IMR-90 (cell line): ENCODE data around the gene ACOT7. TPM values are rescaled to one million over a fixed set of nuclear protein-coding genes. Genes with fewer than 3 reads are reported as not detected.
A peak's percentile ranks its signal among the peaks of the same experiment; 100 is the strongest.

Experiments
- ATAC-seq: fragments of 200-7000 bp; cut with Tn5 transposase; 2 replicates; pipeline ENCODE4 v1.9.1; 2020; ENCODE audit warnings: low read depth, mild to moderate bottlenecking, moderate library complexity
- BruUV-seq: library from RNA; stranded (reverse); fragments of 400-500 nt; replicated peaks from 2 replicates; lab custom pipeline; 2021; lab: Mats Ljungman, UMichigan
- CTCF ChIA-PET: fragments of 300-600 bp; formaldehyde crosslinking; extraction: SDS; loops from one replicate; lab custom pipeline; 2021; ENCODE audit warnings: antibody characterized with exemption; lab: Yijun Ruan, JAX
- POLR2A ChIA-PET: fragments of 300-600 bp; sonication (Branson Sonifier 250); formaldehyde crosslinking; loops from one replicate; lab custom pipeline; 2022; ENCODE audit warnings: antibody characterized with exemption; ENCODE audit not compliant: unreplicated experiment; lab: Charles Lee
- DNase-seq: peaks from one replicate; pipeline ENCODE4 v3.0.0; 2013
- H2AFZ ChIP-seq: replicated peaks from 2 replicates; pipeline ENCODE3; 2013; ENCODE audit warnings: low read length, mild to moderate bottlenecking; ENCODE audit not compliant: poor library complexity
- H2AK5ac ChIP-seq: 2 replicates; pipeline ENCODE4 v1.6.1; 2013; ENCODE audit warnings: low read depth, low read length, inconsistent platforms
- H2AK9ac ChIP-seq: replicated peaks from 2 replicates; pipeline ENCODE3; 2013; ENCODE audit warnings: mild to moderate bottlenecking, low read depth, low read length, moderate library complexity; ENCODE audit not compliant: poor library complexity
- H2BK120ac ChIP-seq: 2 replicates; pipeline ENCODE4 v1.6.1; 2013; ENCODE audit warnings: low read depth, low read length, inconsistent platforms
- H2BK15ac ChIP-seq: 3 replicates; pipeline ENCODE4 v1.6.1; 2013; ENCODE audit warnings: low read depth, low read length, inconsistent platforms
- H2BK20ac ChIP-seq: 2 replicates; pipeline ENCODE4 v1.6.1; 2013; ENCODE audit warnings: low read depth, mild to moderate bottlenecking, inconsistent platforms, low read length, moderate library complexity
- H2BK5ac ChIP-seq: 2 replicates; pipeline ENCODE4 v1.6.1; 2013; ENCODE audit warnings: mild to moderate bottlenecking, low read depth, low read length, inconsistent platforms; ENCODE audit not compliant: poor library complexity, severe bottlenecking
- H3K14ac ChIP-seq: replicated peaks from 2 replicates; pipeline ENCODE4 v1.6.1; 2013; ENCODE audit warnings: low read depth, low read length, inconsistent platforms
- H3K18ac ChIP-seq: 2 replicates; pipeline ENCODE4 v1.6.1; 2013; ENCODE audit warnings: low read depth, low read length, control low read depth
- H3K23ac ChIP-seq: 2 replicates; pipeline ENCODE4 v1.6.1; 2013; ENCODE audit warnings: low read depth, low read length, inconsistent platforms
- H3K27ac ChIP-seq: 2 replicates; pipeline ENCODE4 v1.5.1; 2013; ENCODE audit warnings: mild to moderate bottlenecking, control low read depth, low read length; ENCODE audit not compliant: insufficient read depth
- H3K27me3 ChIP-seq: 2 replicates; pipeline ENCODE4 v1.6.1; 2013; ENCODE audit warnings: low read length; ENCODE audit not compliant: control insufficient read depth, insufficient read depth
- H3K36me3 ChIP-seq: 2 replicates; pipeline ENCODE4 v1.6.1; 2013; ENCODE audit warnings: low read length, mixed read lengths; ENCODE audit not compliant: control insufficient read depth, insufficient read depth
- H3K4ac ChIP-seq: 2 replicates; pipeline ENCODE4 v1.6.1; 2013; ENCODE audit warnings: low read depth, low read length, inconsistent platforms
- H3K4me1 ChIP-seq: 2 replicates; pipeline ENCODE4 v1.6.1; 2013; ENCODE audit warnings: low read length, mixed read lengths; ENCODE audit not compliant: control insufficient read depth, insufficient read depth
- H3K4me2 ChIP-seq: 2 replicates; pipeline ENCODE4 v1.6.1; 2013; ENCODE audit warnings: low read depth, mild to moderate bottlenecking, control low read depth, low read length, moderate library complexity
- H3K4me3 ChIP-seq: 2 replicates; pipeline ENCODE4 v1.5.1; 2013; ENCODE audit warnings: low read depth, mild to moderate bottlenecking, control low read depth, low read length, moderate library complexity; ENCODE audit not compliant: insufficient read depth
- H3K56ac ChIP-seq: 2 replicates; pipeline ENCODE4 v1.6.1; 2013; ENCODE audit warnings: low read length, inconsistent platforms; ENCODE audit not compliant: insufficient read depth; ENCODE audit errors: extremely low read depth
- H3K79me1 ChIP-seq, 2 experiments: 2 replicates each; pipeline ENCODE4 v1.6.1; 2013; ENCODE audit warnings: low read length in 2 of 2, inconsistent platforms in 1 of 2, low read depth in 1 of 2
- H3K9ac ChIP-seq: 2 replicates; pipeline ENCODE4 v1.6.1; 2013; ENCODE audit warnings: low read depth, low read length, control low read depth
- H3K9me1 ChIP-seq: 2 replicates; pipeline ENCODE4 v1.6.1; 2013; ENCODE audit warnings: low read length, inconsistent platforms; ENCODE audit not compliant: insufficient read depth
- H3K9me3 ChIP-seq: 2 replicates; pipeline ENCODE4 v1.6.1; 2013; ENCODE audit warnings: low read length; ENCODE audit not compliant: control insufficient read depth, insufficient read depth
- H4K20me1 ChIP-seq: 2 replicates; pipeline ENCODE4 v1.6.1; 2013; ENCODE audit warnings: low read length, inconsistent platforms; ENCODE audit not compliant: insufficient read depth
- H4K5ac ChIP-seq: 2 replicates; pipeline ENCODE4 v1.6.1; 2013; ENCODE audit warnings: mild to moderate bottlenecking, low read depth, low read length, control low read depth
- H4K8ac ChIP-seq, 2 experiments: 2 replicates each; pipeline ENCODE4 v1.6.1; 2013; ENCODE audit warnings: low read depth in 2 of 2, low read length in 2 of 2, control low read depth in 1 of 2, inconsistent platforms in 1 of 2
- H4K91ac ChIP-seq: 2 replicates; pipeline ENCODE4 v1.6.1; 2013; ENCODE audit warnings: low read depth, low read length, inconsistent platforms; ENCODE audit not compliant: insufficient read depth
- BHLHE40 ChIP-seq: fragments of 150-350 bp; IDR thresholded peaks from 2 replicates; pipeline ENCODE4 v1.6.1; 2016; ENCODE audit warnings: mild to moderate bottlenecking, low read depth, low read length
- CEBPB ChIP-seq: IDR thresholded peaks from 2 replicates; pipeline ENCODE4 v1.6.1; 2012; ENCODE audit warnings: low read depth, low read length, improper control_type of control experiment
- CHD1 ChIP-seq: IDR thresholded peaks from 2 replicates; pipeline ENCODE4 v1.6.1; 2012; ENCODE audit warnings: low read depth, low read length, improper control_type of control experiment
- CTCF ChIP-seq: conservative IDR thresholded peaks from 2 replicates; pipeline ENCODE4 v1.5.1; 2012; ENCODE audit warnings: mild to moderate bottlenecking, low read depth, low read length, improper control_type of control experiment
- FOS ChIP-seq: fragments of 150-350 bp; IDR thresholded peaks from 2 replicates; pipeline ENCODE4 v1.6.1; 2016; ENCODE audit warnings: low read depth, low read length
- MAFK ChIP-seq: IDR thresholded peaks from 2 replicates; pipeline ENCODE4 v1.6.1; 2012; ENCODE audit warnings: low read depth, low read length, improper control_type of control experiment
- MAZ ChIP-seq: IDR thresholded peaks from 2 replicates; pipeline ENCODE4 v1.6.1; 2012; ENCODE audit warnings: low read depth, mild to moderate bottlenecking, low read length, improper control_type of control experiment, moderate library complexity, borderline replicate concordance
- MXI1 ChIP-seq: IDR thresholded peaks from 2 replicates; pipeline ENCODE4 v1.6.1; 2012; ENCODE audit warnings: low read depth, mild to moderate bottlenecking, low read length, moderate library complexity, borderline replicate concordance
- NFE2L2 ChIP-seq: fragments of 150-350 bp; IDR thresholded peaks from 2 replicates; pipeline ENCODE4 v1.6.1; 2016; ENCODE audit warnings: low read depth, mild to moderate bottlenecking, low read length
- POLR2A ChIP-seq: IDR thresholded peaks from 2 replicates; pipeline ENCODE4 v1.6.1; 2012; ENCODE audit warnings: mild to moderate bottlenecking, low read depth, low read length
- RAD21 ChIP-seq: IDR thresholded peaks from 2 replicates; pipeline ENCODE4 v1.6.1; 2012; ENCODE audit warnings: low read length, improper control_type of control experiment
- RCOR1 ChIP-seq: IDR thresholded peaks from 2 replicates; pipeline ENCODE4 v1.6.1; 2012; ENCODE audit warnings: mild to moderate bottlenecking, low read length, improper control_type of control experiment; ENCODE audit not compliant: insufficient replicate concordance
- RFX5 ChIP-seq: IDR thresholded peaks from 2 replicates; pipeline ENCODE4 v1.8.0; 2012; ENCODE audit warnings: low read depth, mild to moderate bottlenecking, low read length, moderate library complexity
- SMC3 ChIP-seq: fragments of 150-350 bp; IDR thresholded peaks from 2 replicates; pipeline ENCODE4 v1.6.1; 2016; ENCODE audit warnings: low read depth, mild to moderate bottlenecking, antibody characterized with exemption, low read length, moderate library complexity
- WGBS, 2 experiments: methylation state at CpG; one replicate each; pipeline versions ENCODE4 v1.1.5 to v1.1.7; 2013; ENCODE audit warnings: missing lambda C conversion rate in 2 of 2; ENCODE audit not compliant: insufficient read length in 1 of 2; ENCODE audit errors: extremely low coverage in 2 of 2; 5-methylcytosine and 5-hydroxymethylcytosine counted together
- dilution Hi-C: fragments of 300-500 bp; cut with HindIII; formaldehyde crosslinking; loops from one replicate; pipeline ENCODE4 v1.14.3; 2018; ENCODE audit warnings: low sequenced_read_pairs; ENCODE audit not compliant: unreplicated experiment
- in situ Hi-C: fragments of 300-500 bp; cut with MboI; formaldehyde crosslinking; loops from 3 replicates; pipeline ENCODE4 v1.14.3; 2019; ENCODE audit warnings: low sequenced_read_pairs, inconsistent platforms, mixed read lengths
- intact Hi-C: fragments of 100-400 bp; cut with micrococcal nuclease; formaldehyde crosslinking; loops from 2 replicates; pipeline ENCODE4 v1.10.0; 2022
- polyA plus RNA-seq, 3 experiments: library from polyadenylated mRNA; depleted of rRNA; stranded (reverse); fragments of >200 nt; gene quantifications; 2 replicates each; pipeline ENCODE4 v1.2.3, GENCODE V29; 2012; ENCODE audit warnings: low replicate concordance in 1 of 3
- total RNA-seq: library from RNA; depleted of rRNA; stranded (reverse); fragments of >200 nt; gene quantifications from 2 replicates; pipeline ENCODE4 v1.2.3, GENCODE V29; 2012
- TF ChIP-seq, protein P1 (sequence below): fragments of 150-350 bp; IDR thresholded peaks from 2 replicates; pipeline ENCODE4 v1.6.1; 2016; ENCODE audit warnings: low read depth, mild to moderate bottlenecking, low read length, moderate library complexity, borderline replicate concordance

The ACOT7 gene
- total and polyA plus RNA-seq, 2 of the 4 experiments (the other 2 are of a cell fraction), result 51.6 to 242 TPM

DNA sequence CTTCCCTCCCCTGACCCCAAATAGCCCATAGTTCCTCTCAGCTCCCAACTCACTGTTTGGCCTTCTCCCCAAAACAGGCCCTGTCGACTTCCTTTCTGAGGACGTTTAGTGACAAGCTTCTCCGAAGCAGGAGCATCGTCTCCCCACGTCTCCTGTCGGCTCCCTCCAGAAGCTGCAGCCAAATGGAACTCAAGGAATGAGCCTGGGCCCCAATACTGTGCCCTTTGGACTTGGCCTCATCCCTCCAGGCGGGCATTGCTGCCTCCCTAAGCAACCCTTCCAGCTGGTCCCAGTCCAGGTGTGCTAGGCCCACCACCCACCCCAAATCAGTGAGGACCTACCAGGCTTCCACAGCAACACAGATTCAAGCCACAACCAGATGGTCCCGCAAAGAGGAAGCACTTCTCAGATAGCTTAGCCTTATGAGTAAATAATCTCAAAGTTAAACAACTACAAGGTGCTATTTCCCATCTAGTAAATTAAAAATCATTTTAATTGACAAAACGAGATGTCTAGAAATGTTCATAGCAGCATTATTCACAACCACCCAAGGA is 33.0 kb downstream of the ACOT7 start:
- H3K56ac ChIP-seq, result no peak overlapping the region
- no peak overlapping the region for H3K14ac ChIP-seq
- H3K79me1 ChIP-seq, result peaks cover 34 to 46% of the 10 kb centered on the region in 2 experiments
- peak overlapping the region; percentile 16 for H3K18ac ChIP-seq
- POLR2A ChIA-PET, result no interaction called here
- peak overlapping the region; percentile 71 for H2AFZ ChIP-seq
- no peak overlapping the region for H2BK120ac ChIP-seq
- dilution Hi-C loops (no loop called here), in situ Hi-C loops (loop anchor here (5.0 kb wide), 1 partner anchor 42 kb away; no protein-coding TSS in a partner anchor), intact Hi-C loops (loop anchor here (5.0 kb wide), 1 partner anchor 77 kb away; no protein-coding TSS in a partner anchor)
- H3K27ac ChIP-seq, result peak overlapping the region; percentile 38; the same call in 1 of the 2 replicates
- H3K9me1 ChIP-seq, result peaks cover 17% of the 10 kb centered on the region
- no peak for DNase-seq
- peak overlapping the region; percentile 39; the same call in 1 of the 3 replicates for H2BK15ac ChIP-seq
- 64% methylated on average over 3 of the region's 9 CpGs; no CpG with 5 or more reads in 1 of the 2 experiments for WGBS, 2 experiments
- H3K4me3 ChIP-seq, result no peak overlapping the region
- no peaks in the 10 kb centered on the region for H3K36me3 ChIP-seq
- peaks cover 6% of the 10 kb centered on the region; the same call in 1 of the 2 replicates for H4K20me1 ChIP-seq
- no peaks in the 10 kb centered on the region for H3K27me3 ChIP-seq
- peak overlapping the region; percentile 34 for H3K9ac ChIP-seq
- peak overlapping the region; percentile 71 for H2AK9ac ChIP-seq
- H2BK20ac ChIP-seq, result no peak overlapping the region
- H3K9me3 ChIP-seq, result no peaks in the 10 kb centered on the region
- no peak for ATAC-seq
- H3K4me2 ChIP-seq, result no peak overlapping the region
- H4K91ac ChIP-seq, result peak overlapping the region; percentile 43
- no peak overlapping the region for H3K23ac ChIP-seq
- peak overlapping the region; percentile 73; the same call in 1 of the 2 replicates for H2AK5ac ChIP-seq
- peaks cover 22% of the 10 kb centered on the region for H3K4me1 ChIP-seq
- H3K4ac ChIP-seq, result peak overlapping the region; percentile 70
- peak overlapping the region; percentile 22 for H2BK5ac ChIP-seq
- H4K5ac ChIP-seq, result peak overlapping the region; percentile 78
- no TSS peak for BruUV-seq
- CTCF ChIA-PET, result interaction anchor here (2.7 kb wide), 1 partner anchor 44 kb away, joined by 12 read pairs; no protein-coding TSS in a partner anchor
- peak overlapping the region in 1 of 2 experiments; percentile 66; a peak in 2 of 4 replicates for H4K8ac ChIP-seq
- TF ChIP-seq RFX5 (no peak), FOS (no peak), MAZ (no peak), RCOR1 (no peak), CHD1 (no peak), MXI1 (no peak), POLR2A (no peak), BHLHE40 (no peak), RAD21 (no peak), CTCF (no peak), SMC3 (no peak), MAFK (no peak), CEBPB (no peak), NFE2L2 (no peak)
- TF ChIP-seq, protein P1, sequence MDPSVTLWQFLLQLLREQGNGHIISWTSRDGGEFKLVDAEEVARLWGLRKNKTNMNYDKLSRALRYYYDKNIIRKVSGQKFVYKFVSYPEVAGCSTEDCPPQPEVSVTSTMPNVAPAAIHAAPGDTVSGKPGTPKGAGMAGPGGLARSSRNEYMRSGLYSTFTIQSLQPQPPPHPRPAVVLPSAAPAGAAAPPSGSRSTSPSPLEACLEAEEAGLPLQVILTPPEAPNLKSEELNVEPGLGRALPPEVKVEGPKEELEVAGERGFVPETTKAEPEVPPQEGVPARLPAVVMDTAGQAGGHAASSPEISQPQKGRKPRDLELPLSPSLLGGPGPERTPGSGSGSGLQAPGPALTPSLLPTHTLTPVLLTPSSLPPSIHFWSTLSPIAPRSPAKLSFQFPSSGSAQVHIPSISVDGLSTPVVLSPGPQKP, result no peak
